ENCODE data around the gene RIC3. TPM values are rescaled to one million over a fixed set of nuclear protein-coding genes. Genes with fewer than 3 reads are reported as not detected.

RIC3 gene
- total RNA-seq, 1 experiment from 2014 or later: 23.7 TPM

- Histone ChIP-seq H3K14ac (ENCODE audit: insufficient read depth, low read length) (no peak overlapping the region), H3K27me3 (ENCODE audit: insufficient read depth, low read length) (no peaks in the 10 kb centered on the region), H4K20me1 (ENCODE audit: control insufficient read depth, insufficient read depth, insufficient read length) (no peaks in the 10 kb centered on the region), H3K23ac (ENCODE audit: insufficient read length, low read depth, low read length) (no peak overlapping the region), H3K79me1 (ENCODE audit: insufficient read depth, low read depth, low read length, poor library complexity, severe bottlenecking) (no peaks in the 10 kb centered on the region), H3K9ac (ENCODE audit: extremely low read depth, insufficient read length, low read length) (no peak overlapping the region), H3K4me1 (ENCODE audit: insufficient read depth, low read length) (no peaks in the 10 kb centered on the region), H2AK5ac (ENCODE audit: insufficient read length, low read length) (no peak overlapping the region), H2BK20ac (ENCODE audit: low read depth, low read length, poor library complexity, severe bottlenecking) (no peak overlapping the region), H3K4ac (ENCODE audit: low read depth, low read length) (no peak overlapping the region), H3K23me2 (ENCODE audit: insufficient read length, low read depth, low read length, poor library complexity, severe bottlenecking) (no peaks in the 10 kb centered on the region), H3K79me2 (ENCODE audit: insufficient read depth, low read length) (no peaks in the 10 kb centered on the region), H2BK12ac (ENCODE audit: insufficient read length, low read depth, low read length) (no peak overlapping the region), H2BK15ac (ENCODE audit: low read depth, low read length) (no peak overlapping the region), H2AFZ (ENCODE audit: low read length) (no peak overlapping the region), H3K4me2 (ENCODE audit: insufficient read depth, insufficient read length, low read length) (no peak overlapping the region), H4K5ac (ENCODE audit: insufficient read length, low read depth, low read length) (no peak overlapping the region), H2BK5ac (ENCODE audit: insufficient read length, low read length) (no peak overlapping the region), H3K27ac (ENCODE audit: insufficient read length, low read depth, low read length) (no peak overlapping the region), H4K8ac (replicated peaks; ENCODE audit: insufficient read length, low read depth, low read length) (no peak overlapping the region), H2BK120ac (ENCODE audit: low read depth, low read length, poor library complexity, severe bottlenecking) (no peak overlapping the region), H4K91ac (ENCODE audit: insufficient read length, low read depth, low read length) (no peak overlapping the region), H3K18ac (ENCODE audit: insufficient read length, low read depth, low read length) (no peak overlapping the region), H3K9me3 (ENCODE audit: control insufficient read depth, low read depth, low read length) (no peaks in the 10 kb centered on the region), H3T11ph (ENCODE audit: low read length) (no peak overlapping the region), H3K56ac (ENCODE audit: insufficient read length, low read depth, low read length) (no peak overlapping the region)
- no peak overlapping the region for H3K27ac Mint-ChIP-seq
- DNase-seq: no peak
- H3K4me3 Mint-ChIP-seq: no peak overlapping the region
- no peaks in the 10 kb centered on the region for H3K9me3 Mint-ChIP-seq
- no CpG with 5 or more reads among the region's 4 CpGs for WGBS (ENCODE audit: extremely low coverage, insufficient read length, low lambda C conversion rate)
- TF ChIP-seq CTCF (conservative IDR thresholded peaks at IDR 0.05): no peak
- peaks cover 2% of the 10 kb centered on the region for H3K27me3 Mint-ChIP-seq (ENCODE audit: low read depth)
- H3K36me3 Mint-ChIP-seq (ENCODE audit: insufficient read depth in 1 of 3, low read depth in 3 of 3): peaks cover 18 to 47% (median 26%) of the 10 kb centered on the region in 3 experiments; a peak in 5 of 7 replicates
- no peaks in the 10 kb centered on the region for H3K4me1 Mint-ChIP-seq
Observed at GRCh38 chr11:8098361-8098760, 70.5 kb downstream of the RIC3 start.

Data from H9 (cell line).